ENCODE measurements around the gene CACNB2.

The CACNB2 gene

GRCh38 chr10:18333621-18334020 lies 193.4 kb downstream of the CACNB2 start:
- no peak for DNase-seq (ENCODE audit: low read depth, low spot score)

DNA sequence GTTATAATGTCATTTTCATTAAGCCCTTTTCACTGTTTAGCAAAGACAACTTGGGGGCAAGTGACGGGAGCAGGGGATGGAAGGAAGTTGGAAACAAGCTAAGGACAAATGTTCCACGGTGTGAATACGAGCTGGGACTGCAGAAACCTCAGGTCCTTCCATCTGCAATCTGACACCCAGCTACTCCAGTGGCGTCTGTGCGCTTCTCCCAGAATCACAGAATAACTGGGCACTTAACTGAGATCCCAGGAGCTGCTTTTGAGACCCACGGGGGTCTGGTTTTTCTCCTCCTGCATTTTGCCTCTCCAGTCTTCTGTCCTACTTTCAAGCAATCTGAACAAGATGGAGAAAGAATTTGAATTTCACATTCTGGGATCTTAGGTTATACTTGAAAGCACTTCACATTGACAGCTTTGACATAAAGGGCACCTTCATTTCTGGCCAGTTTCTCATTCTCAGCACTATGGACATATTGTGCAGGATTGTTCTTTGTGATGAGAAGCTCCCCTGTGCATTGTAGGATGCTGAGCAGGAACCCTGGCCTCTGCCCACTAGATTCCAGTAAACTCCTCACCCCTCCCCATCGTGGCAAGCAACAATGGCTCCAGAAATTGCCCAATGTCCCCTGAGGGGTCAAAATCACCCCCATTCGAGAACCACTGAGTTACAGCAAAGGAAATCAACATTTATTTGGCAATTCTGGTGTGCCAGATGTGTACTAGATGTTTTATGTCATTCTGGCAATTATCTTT lies 194.1 kb downstream of the CACNB2 start:
- DNase-seq (ENCODE audit: low read depth, low spot score): no peak

GRCh38 chr10:18340496-18341051 lies 200.3 kb downstream of the CACNB2 start:
- DNase-seq (ENCODE audit: low read depth, low spot score): no peak

DNA sequence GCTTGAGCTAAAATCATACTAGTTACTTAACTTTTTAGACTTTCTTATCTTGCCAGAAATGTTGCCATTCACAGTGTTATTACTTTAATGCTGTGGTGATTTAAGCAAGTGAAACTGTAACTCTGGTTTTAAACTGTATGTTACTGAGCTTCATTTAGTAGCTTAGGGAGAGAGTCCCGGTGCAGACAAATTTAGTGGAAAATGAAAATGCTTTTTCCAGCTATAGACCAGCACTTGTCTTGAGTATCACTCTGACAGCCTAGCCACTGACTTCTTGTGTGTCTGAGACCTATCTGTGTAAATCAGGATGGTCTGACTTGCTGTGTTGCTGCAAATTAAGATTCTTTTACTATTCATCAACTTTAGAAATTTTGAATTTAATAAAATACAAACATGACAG lies 200.8 kb downstream of the CACNB2 start:
- no peak for DNase-seq (ENCODE audit: low read depth, low spot score)

DNA sequence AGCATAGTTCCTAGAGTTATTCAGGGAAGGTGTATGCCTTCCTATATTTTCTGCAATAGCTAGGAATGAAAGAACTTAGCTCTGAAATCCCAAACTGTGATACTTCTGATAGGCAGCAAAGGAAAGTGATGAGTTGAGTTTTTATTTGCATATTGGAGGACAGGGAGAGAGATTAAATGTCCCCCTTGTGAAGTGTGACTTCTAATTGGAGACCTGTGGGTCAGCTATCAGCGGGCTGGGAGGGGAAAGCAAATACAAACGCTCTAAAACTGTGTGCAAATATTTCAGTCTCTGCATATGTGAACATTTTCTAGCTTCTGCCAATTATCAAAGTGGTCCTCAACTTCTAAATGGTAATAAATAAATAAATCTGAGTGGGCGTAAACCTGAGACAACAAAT lies 203.3 kb downstream of the CACNB2 start:
- no peak for DNase-seq (ENCODE audit: low read depth, low spot score)

GRCh38 chr10:18345308-18345707 lies 205.1 kb downstream of the CACNB2 start:
- DNase-seq (ENCODE audit: low read depth, low spot score): no peak

DNA sequence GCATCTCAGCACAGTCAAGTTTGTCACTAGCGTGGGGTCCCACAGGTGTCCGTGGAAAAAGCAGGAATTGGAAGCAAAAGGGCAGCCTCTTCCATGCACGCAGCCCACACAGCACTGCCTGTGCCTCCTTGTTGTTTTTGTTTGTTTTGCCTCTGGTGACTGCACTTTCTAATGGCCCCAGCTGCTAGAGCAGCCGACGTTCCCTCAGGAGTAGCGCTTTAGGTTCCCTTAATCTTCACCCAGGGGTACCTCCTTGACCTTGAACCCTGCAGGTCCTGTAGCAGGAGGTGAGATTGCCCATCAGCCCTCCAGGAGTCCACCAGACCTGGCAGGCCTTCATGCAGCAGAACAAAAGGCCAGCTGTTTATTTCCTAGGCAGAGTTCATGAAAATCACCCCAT lies 210.1 kb downstream of the CACNB2 start:
- no peak for DNase-seq (ENCODE audit: low read depth, low spot score)

- no peak for DNase-seq (ENCODE audit: low read depth, low spot score)
Measured at GRCh38 chr10:18351421-18351820, 211.2 kb downstream of the CACNB2 start.

- no peak for DNase-seq (ENCODE audit: low read depth, low spot score)
Measured at GRCh38 chr10:18352175-18352574, 212.0 kb downstream of the CACNB2 start.

DNA sequence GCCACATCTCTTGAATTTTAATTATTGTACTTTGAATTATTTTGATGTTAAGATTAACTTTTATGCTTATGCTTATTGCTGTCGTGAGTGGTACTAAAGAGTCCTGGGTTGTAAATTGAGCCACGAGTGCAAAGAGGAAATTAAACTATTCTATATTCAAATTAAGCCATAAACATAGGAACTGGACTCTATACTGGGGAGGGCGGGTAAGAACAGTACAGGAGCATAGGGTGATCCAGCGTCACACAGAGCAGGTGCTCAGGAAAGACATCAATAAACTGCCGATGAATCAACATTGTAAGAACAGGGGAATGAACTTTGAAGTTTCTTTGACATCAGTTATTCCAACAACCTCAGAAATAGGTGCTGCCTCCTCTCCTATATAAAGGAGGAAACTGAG lies 219.6 kb downstream of the CACNB2 start:
- DNase-seq (ENCODE audit: low read depth, low spot score): no peak

DNA sequence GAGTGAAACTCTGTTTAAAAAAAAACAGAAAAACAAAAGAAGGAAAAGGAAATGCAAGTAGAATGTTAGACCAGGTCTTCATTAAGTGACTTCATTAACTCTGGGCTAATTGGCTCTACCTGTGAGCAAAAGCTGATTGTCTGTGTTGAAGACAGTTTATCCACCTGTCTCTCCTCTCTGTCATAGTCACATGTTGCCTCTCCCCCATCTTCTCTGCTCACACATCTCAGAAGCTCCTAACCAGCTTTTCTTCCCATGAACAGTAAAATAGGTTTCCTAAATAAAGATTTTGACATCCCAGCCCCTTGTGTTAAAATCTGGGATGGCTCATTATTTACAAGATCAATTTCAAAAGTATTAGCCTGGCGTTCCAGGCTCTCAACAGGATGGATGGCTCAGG lies 222.7 kb downstream of the CACNB2 start:
- DNase-seq (ENCODE audit: low read depth, low spot score): no peak

DNA sequence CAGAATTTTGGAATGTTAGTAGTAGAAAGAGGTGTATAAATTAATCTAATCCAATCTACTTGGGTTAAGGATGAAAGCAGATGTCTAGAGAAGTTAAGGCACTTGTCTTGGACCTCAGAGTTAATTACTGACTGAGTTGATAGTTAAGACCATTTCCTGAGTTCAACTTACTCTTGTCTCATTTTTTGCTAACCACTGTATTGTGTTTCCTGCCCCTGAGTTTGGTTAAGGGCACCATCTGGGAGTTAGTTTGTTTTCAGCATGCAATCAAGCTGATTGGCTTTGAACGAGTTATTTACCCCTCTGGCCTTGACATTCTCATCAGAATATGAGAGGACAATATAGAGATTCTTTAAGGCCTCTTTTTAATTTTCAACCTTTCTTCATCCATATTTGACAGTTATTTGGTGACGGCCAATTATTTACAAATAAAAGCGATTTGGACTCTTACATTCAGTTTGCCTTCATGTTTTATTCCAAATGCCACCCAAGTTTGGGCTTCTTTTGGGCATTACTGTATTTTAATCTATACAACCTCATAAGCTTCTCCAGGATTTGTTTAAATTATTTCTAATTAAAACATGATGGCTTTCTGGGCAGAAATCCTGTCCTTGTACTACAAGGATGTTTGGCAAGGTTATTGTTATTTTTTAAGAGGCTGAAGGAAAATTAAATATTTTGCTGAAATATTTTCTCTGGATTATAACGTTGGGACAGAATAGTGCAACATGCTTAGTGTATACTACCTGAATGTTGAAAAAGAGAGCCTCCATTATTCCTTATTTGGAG lies 225.0 kb downstream of the CACNB2 start:
- DNase-seq (ENCODE audit: low read depth, low spot score): no peak

- DNase-seq (ENCODE audit: low read depth, low spot score): no peak
Measured at GRCh38 chr10:18367840-18368239, 227.6 kb downstream of the CACNB2 start.

DNA sequence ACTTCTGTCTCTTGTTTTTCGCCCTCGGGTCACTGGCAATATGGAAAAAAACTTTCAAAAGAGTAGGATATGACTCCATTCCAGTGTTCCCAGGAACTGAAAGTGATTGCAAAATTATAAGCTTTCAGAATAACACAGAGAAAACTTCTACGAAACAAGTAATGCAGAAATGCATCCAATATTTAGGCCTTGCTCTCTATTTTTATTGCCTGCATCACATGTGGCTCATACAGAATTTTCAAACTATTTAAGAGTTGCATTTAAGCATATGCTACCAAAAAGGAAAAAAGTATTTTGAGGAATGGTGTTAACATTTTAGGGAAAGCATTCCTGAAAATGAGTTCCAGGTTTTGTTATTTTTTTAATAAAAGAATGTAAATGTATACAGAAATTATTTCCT lies 228.0 kb downstream of the CACNB2 start:
- no peak for DNase-seq (ENCODE audit: low read depth, low spot score)

GRCh38 chr10:18368682-18369081 lies 228.5 kb downstream of the CACNB2 start:
- DNase-seq (ENCODE audit: low read depth, low spot score): no peak

GRCh38 chr10:18369859-18370473 lies 229.7 kb downstream of the CACNB2 start:
- no peak for DNase-seq (ENCODE audit: low read depth, low spot score)

GRCh38 chr10:18376650-18377049 lies 236.4 kb downstream of the CACNB2 start:
- DNase-seq (ENCODE audit: low read depth, low spot score): no peak

- DNase-seq (ENCODE audit: low read depth, low spot score): no peak
Measured at GRCh38 chr10:18377898-18378297, 237.7 kb downstream of the CACNB2 start.

DNA sequence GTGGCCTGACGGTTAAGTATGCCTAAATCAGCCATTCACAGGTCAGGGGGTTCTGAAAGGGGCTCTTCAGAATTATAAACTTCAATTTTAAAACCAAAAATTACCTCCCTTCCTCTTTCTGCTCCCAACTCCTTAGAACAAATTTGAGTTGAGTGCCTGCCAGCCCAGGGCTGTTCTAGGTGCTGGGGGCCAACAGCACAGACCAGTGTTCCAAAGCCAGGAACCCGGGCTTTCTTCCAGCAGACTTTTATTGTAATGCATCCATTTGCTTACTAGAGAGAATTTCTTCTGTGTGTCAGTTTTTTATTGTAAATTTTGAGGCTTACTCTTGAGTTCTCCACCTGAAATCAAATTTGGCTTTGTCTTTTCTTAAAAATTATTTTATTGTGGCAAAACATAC lies 238.5 kb downstream of the CACNB2 start:
- no peak for DNase-seq (ENCODE audit: low read depth, low spot score)

DNA sequence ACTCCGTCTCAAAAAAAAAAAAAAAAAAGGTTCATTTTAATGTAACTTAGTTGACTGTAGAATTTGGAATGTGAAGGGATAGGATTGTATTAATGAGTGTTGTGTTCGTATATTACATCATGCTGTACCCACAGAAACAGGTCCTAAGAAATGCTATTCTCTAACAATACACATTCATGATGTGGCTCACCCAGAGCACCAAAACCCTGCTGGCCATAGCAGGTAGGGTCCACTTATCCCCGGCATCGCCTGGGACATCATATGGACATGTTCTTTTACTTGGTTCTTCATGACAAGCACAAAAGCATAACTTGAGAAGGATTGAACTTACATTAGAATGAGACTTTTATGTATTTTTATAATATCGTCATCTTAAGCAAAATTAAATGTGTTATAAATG lies 241.5 kb downstream of the CACNB2 start:
- no peak for DNase-seq (ENCODE audit: low read depth, low spot score)

DNA sequence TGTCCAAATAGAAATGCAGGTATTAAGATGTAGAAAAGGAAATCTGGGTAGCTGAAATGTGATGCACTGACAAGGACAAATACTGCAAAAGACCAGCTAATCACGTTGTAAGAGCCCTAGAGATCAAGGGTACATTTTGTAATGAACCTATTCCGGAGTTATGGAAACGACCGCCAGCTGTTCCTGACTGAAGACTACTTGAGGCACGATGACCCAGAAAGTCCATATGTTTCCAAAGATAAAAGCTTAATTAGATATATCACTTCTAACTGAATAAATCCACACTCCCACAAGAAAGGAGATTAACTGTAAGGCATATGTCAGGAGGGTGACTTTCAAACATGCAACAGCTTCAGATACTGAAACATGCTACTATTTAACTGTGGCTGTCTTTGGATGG lies 257.7 kb downstream of the CACNB2 start:
- no peak for DNase-seq (ENCODE audit: low read depth, low spot score)

DNA sequence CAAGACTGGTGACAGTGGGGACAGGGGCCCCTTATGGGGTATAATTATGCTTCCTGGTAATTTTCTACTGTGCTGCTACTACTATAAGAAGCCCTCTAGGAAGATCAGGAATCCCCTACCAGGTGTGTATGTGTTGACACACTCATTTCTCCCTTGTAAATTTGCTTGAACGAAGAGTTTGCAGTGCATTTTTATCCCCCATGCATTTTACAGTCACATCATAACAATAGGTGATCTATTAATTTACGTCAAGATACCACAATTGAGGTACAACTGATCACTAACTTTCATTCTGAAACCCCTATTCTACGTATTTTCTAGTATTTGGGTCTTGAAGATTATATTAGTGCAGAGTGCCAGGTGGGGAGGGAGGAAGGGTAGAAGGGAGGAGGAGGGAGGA lies 258.9 kb downstream of the CACNB2 start:
- no peak for DNase-seq (ENCODE audit: low read depth, low spot score)
